Measurements from ENCODE around the gene TMEM217. TPM values are rescaled to one million over a fixed set of nuclear protein-coding genes. Genes with fewer than 3 reads are reported as not detected.
A peak's percentile ranks its signal among the peaks of the same experiment; 100 is the strongest.

The TMEM217 gene
- total RNA-seq, 1 experiment from 2014 or later = 2.4 TPM

GRCh38 chr6:37262446-37263026, 4.6 kb upstream of the TMEM217 start:
- no peaks in the 10 kb centered on the region for H3K36me3 ChIP-seq (ENCODE audit: low read depth, low read length)
- H3K9me3 ChIP-seq (ENCODE audit: low read length) = no peaks in the 10 kb centered on the region
- H3K4me1 ChIP-seq (ENCODE audit: insufficient read depth, low read length) = peaks cover 17% of the 10 kb centered on the region
- no peak overlapping the region for H3K4me3 ChIP-seq (ENCODE audit: low read length)
- CTCF ChIA-PET = no interaction called here
- H3K27ac ChIP-seq (ENCODE audit: low read length) = no peak overlapping the region
- POLR2A ChIA-PET (ENCODE audit: unreplicated experiment) = no interaction called here
- H3F3A ChIP-seq (ENCODE audit: low read length, unreplicated experiment) = no peaks in the 10 kb centered on the region
- intact Hi-C loops (cut with micrococcal nuclease) = no loop called here
- H3K9ac ChIP-seq (ENCODE audit: low read length) = no peak overlapping the region
- TF ChIP-seq CTCF (conservative IDR thresholded peaks at IDR 0.05; ENCODE audit: low read depth, low read length) (no peak), EZH2phosphoT487 (IDR thresholded peaks at IDR 0.05; ENCODE audit: borderline replicate concordance, low read length) (no peak), EZH2 (IDR thresholded peaks at IDR 0.05; ENCODE audit: low read length, unreplicated experiment) (no peak)
- no peak overlapping the region for H2AFZ ChIP-seq (ENCODE audit: low read length)
- no TSS peak for BruUV-seq (replicated peaks)
- no peaks in the 10 kb centered on the region for H3K27me3 ChIP-seq (ENCODE audit: low read length)
- H3K9me2 ChIP-seq (replicated peaks; ENCODE audit: low read length) = no peaks in the 10 kb centered on the region
- H4K20me1 ChIP-seq (ENCODE audit: low read length) = no peaks in the 10 kb centered on the region
- DNase-seq (no peak), ATAC-seq (no peak)
- H3K4me2 ChIP-seq (ENCODE audit: low read length) = no peak overlapping the region
- peaks cover 84% of the 10 kb centered on the region for H3K79me2 ChIP-seq (ENCODE audit: low read length)

- Histone ChIP-seq H3K27me3 (ENCODE audit: low read length) (no peaks in the 10 kb centered on the region), H3K4me1 (ENCODE audit: insufficient read depth, low read length) (peaks cover 25% of the 10 kb centered on the region), H3K4me2 (ENCODE audit: low read length) (no peak overlapping the region), H3K27ac (ENCODE audit: low read length) (no peak overlapping the region), H4K20me1 (ENCODE audit: low read length) (no peaks in the 10 kb centered on the region), H3K9ac (ENCODE audit: low read length) (no peak overlapping the region), H3K9me2 (replicated peaks; ENCODE audit: low read length) (no peaks in the 10 kb centered on the region), H2AFZ (ENCODE audit: low read length) (no peak overlapping the region), H3F3A (ENCODE audit: low read length, unreplicated experiment) (no peaks in the 10 kb centered on the region), H3K36me3 (ENCODE audit: low read depth, low read length) (no peaks in the 10 kb centered on the region), H3K9me3 (ENCODE audit: low read length) (no peaks in the 10 kb centered on the region), H3K4me3 (ENCODE audit: low read length) (no peak overlapping the region), H3K79me2 (ENCODE audit: low read length) (peaks cover 83% of the 10 kb centered on the region)
- CTCF ChIA-PET = interaction anchor here (0.6 kb wide), 1 partner anchor 719 kb away, joined by 4 read pairs; no protein-coding TSS in a partner anchor
- DNase-seq (no peak), ATAC-seq (no peak)
- no peak for TF ChIP-seq EZH2 (IDR thresholded peaks at IDR 0.05; ENCODE audit: low read length, unreplicated experiment)
- no peak for TF ChIP-seq EZH2phosphoT487 (IDR thresholded peaks at IDR 0.05; ENCODE audit: borderline replicate concordance, low read length)
- no peak for TF ChIP-seq CTCF (conservative IDR thresholded peaks at IDR 0.05; ENCODE audit: low read depth, low read length)
- BruUV-seq (replicated peaks) = no TSS peak
- intact Hi-C loops (cut with micrococcal nuclease) = no loop called here
- POLR2A ChIA-PET (ENCODE audit: unreplicated experiment) = no interaction called here
Measured at GRCh38 chr6:37261198-37261597, 3.3 kb upstream of the TMEM217 start.

- Histone ChIP-seq H3K4me3 (ENCODE audit: low read length) (no peak overlapping the region), H3K9me2 (replicated peaks; ENCODE audit: low read length) (no peaks in the 10 kb centered on the region), H3K4me2 (ENCODE audit: low read length) (peak overlapping the region; percentile 100; the same call in 1 of the 2 replicates), H3K4me1 (ENCODE audit: insufficient read depth, low read length) (peaks cover 25% of the 10 kb centered on the region), H2AFZ (ENCODE audit: low read length) (no peak overlapping the region), H4K20me1 (ENCODE audit: low read length) (no peaks in the 10 kb centered on the region), H3K27me3 (ENCODE audit: low read length) (no peaks in the 10 kb centered on the region), H3K36me3 (ENCODE audit: low read depth, low read length) (no peaks in the 10 kb centered on the region), H3F3A (ENCODE audit: low read length, unreplicated experiment) (no peaks in the 10 kb centered on the region), H3K27ac (ENCODE audit: low read length) (no peak overlapping the region), H3K9ac (ENCODE audit: low read length) (no peak overlapping the region), H3K9me3 (ENCODE audit: low read length) (no peaks in the 10 kb centered on the region), H3K79me2 (ENCODE audit: low read length) (peaks cover 76% of the 10 kb centered on the region)
- DNase-seq (no peak), ATAC-seq (no peak)
- no peak for TF ChIP-seq EZH2phosphoT487 (IDR thresholded peaks at IDR 0.05; ENCODE audit: borderline replicate concordance, low read length)
- no peak for TF ChIP-seq CTCF (conservative IDR thresholded peaks at IDR 0.05; ENCODE audit: low read depth, low read length)
- no peak for TF ChIP-seq EZH2 (IDR thresholded peaks at IDR 0.05; ENCODE audit: low read length, unreplicated experiment)
- BruUV-seq (replicated peaks) = no TSS peak
- intact Hi-C loops (cut with micrococcal nuclease) = no loop called here
- CTCF ChIA-PET = no interaction called here
- POLR2A ChIA-PET (ENCODE audit: unreplicated experiment) = no interaction called here
Measured at GRCh38 chr6:37260444-37260843, 2.5 kb upstream of the TMEM217 start.
